Measurements from ENCODE around the gene RNU2-63P. TPM values are rescaled to one million over a fixed set of nuclear protein-coding genes. Genes with fewer than 3 reads are reported as not detected.

RNU2-63P gene
- 15.6 and 88.5 TPM in 2 replicates for total RNA-seq

GRCh38 chr2:88016086-88016959 is at the start of gene RNU2-63P:
TSS of gene RNU2-63P (minus strand) at chr2:88016547.

GRCh38 chr2:88055371-88056128 is 39.2 kb upstream of the RNU2-63P start, which contains the start of gene KRCC1:
TSS of gene KRCC1 (minus strand) at chr2:88055783. CDS start at chr2:88028563, 27,220 bp downstream.

Other genes starting within 250 kb of the RNU2-63P start
- gene RGPD2, start 190.8 kb downstream of the RNU2-63P start, total RNA-seq = 0.97 and 1.5 TPM in 2 replicates
- gene KRCC1, start 39.2 kb upstream of the RNU2-63P start, total RNA-seq = 21.4 and 22.8 TPM in 2 replicates
- not detected in 2 replicates for gene SMYD1, start 51.3 kb upstream of the RNU2-63P start, total RNA-seq
- not detected in 2 replicates for gene FABP1, start 111.5 kb upstream of the RNU2-63P start, total RNA-seq
- gene THNSL2, start 153.8 kb upstream of the RNU2-63P start, total RNA-seq = under 0.01 and 5.6 TPM in 2 replicates

Measured in epithelial cell of umbilical artery (primary cell).